Lower leg skin (tissue), 4 donors: ENCODE data around the gene PRF1. TPM values are rescaled to one million over a fixed set of nuclear protein-coding genes. Genes with fewer than 3 reads are reported as not detected.

Experiments used
- DNase-seq, 2 donors: peaks; one replicate each; pipeline ENCODE4 v3.0.0-alpha.2; 2019; ENCODE audit warnings: low spot score in 2 of 2
- H3K4me3 ChIP-seq: fragments of 200-600 bp; sonication (generic); 2 replicates; pipeline ENCODE4 v1.5.1; 2017; ENCODE audit warnings: mild to moderate bottlenecking, low read depth; ENCODE audit not compliant: poor library complexity, severe bottlenecking
- CTCF ChIP-seq, 3 donors: fragments of 450-650 bp; IDR thresholded peaks; one replicate each; pipeline ENCODE4 v1.5.1; 2016; ENCODE audit warnings: antibody characterized with exemption in 3 of 3, mild to moderate bottlenecking in 3 of 3, moderate library complexity in 2 of 3
- POLR2A ChIP-seq, 2 donors: fragments of 450-650 bp; IDR thresholded peaks; one replicate each; pipeline ENCODE4 v1.6.1; 2016 to 2017; ENCODE audit warnings: antibody characterized with exemption in 2 of 2, mild to moderate bottlenecking in 1 of 2, moderate library complexity in 1 of 2
- whole genome bisulfite sequencing, 2 donors: methylation state at CpG; one replicate each; pipeline ENCODE4 v1.1.5; 2018; 5-methylcytosine and 5-hydroxymethylcytosine counted together
- intact Hi-C: fragments of 100-400 bp; cut with DNase I; formaldehyde crosslinking; loops from one replicate; pipeline ENCODE4 v1.15.0; 2023; ENCODE audit warnings: low total_unique reads
- total RNA-seq, 4 donors: library from RNA; depleted of rRNA; stranded (reverse); fragments of >200 nt; gene quantifications; one replicate each; pipeline ENCODE4 v1.1.0, GENCODE V29; 2016

Gene PRF1
- total RNA-seq, 4 donors from 2014 or later, result 0.36 to 1.4 (median 1.1) TPM

DNA sequence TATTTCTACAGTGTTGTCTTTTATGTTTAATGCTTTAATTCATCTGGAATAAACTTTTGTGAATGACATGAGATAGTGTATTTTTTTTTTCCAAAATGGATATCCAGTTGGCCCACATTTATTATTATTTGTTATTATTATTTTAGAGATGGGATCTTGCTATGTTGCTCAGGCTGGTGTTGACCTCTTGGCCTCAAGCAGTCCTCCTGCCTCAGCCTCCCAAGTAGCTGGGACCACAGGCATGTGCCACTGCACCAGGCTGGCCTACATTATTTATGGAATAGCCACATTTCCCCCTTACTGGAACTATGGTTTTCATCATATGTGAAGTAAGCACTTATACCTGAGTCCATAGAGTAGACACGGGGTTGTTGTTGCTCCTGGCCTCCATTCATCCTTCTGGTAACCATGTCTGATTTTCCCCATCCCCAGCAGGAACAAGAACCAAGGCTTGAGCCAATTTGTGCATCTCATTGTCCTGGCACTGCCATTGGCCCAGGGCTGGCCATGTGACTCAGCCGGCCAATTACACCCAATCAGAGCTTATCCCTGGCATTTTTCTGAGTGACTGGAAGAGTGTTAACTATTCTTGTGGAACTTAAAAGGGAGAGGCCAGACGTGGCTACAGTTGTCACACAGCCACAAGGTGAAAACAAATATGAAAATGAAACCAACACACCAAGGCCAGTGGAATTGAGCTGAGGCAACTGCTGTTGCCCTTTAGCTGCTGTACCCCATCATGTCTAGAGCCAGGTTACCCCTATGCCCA is 23.1 kb downstream of the PRF1 start:
- no peak for DNase-seq
- intact Hi-C loops, result no loop called here
- TF ChIP-seq CTCF (IDR thresholded peaks at IDR 0.05), result no peak
- TF ChIP-seq POLR2A (IDR thresholded peaks at IDR 0.05), result no peak
- no peak overlapping the region for H3K4me3 ChIP-seq
- WGBS, 2 donors, result 89 to 93% methylated on average over 3 of the region's 3 CpGs

DNA sequence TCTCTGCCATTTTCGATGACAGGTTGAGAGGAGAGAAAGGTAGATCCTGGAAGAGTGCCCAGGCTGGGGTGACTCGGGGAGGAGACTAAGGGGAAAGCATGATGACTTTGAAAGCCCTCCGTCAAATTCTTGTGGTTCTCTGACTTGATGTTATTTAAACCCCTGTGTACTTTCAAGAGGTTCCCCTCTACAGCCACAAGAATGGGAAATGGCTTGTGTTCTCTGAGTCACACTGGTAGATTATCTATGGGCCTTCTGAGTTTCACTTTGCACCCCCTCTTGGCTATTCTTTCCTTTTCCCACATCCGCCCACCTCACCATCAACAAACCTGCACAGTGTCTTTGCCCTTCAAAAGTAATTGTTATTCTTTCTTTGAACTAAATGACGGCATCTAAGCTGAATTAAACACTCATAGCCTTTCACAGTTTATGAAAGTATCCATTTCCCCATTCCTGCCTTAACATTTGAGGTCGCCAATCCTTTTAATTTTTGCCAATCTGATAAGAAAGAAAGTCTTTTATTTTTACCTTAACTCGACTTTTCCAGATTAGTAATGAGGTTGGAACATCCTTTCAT is 24.1 kb downstream of the PRF1 start:
- no peak for DNase-seq
- WGBS, 2 donors, result 48 to 59% methylated on average over 7 of the region's 7 CpGs
- H3K4me3 ChIP-seq, result no peak overlapping the region
- intact Hi-C loops, result no loop called here
- TF ChIP-seq POLR2A (IDR thresholded peaks at IDR 0.05), result no peak

- DNase-seq, result no peak
- TF ChIP-seq CTCF (IDR thresholded peaks at IDR 0.05), result no peak
- TF ChIP-seq POLR2A (IDR thresholded peaks at IDR 0.05), result no peak
- intact Hi-C loops, result no loop called here
- WGBS, 2 donors, result 69 to 82% methylated on average over 2 of the region's 2 CpGs
- H3K4me3 ChIP-seq, result no peak overlapping the region
Measured at GRCh38 chr10:70576803-70577517, 25.6 kb downstream of the PRF1 start.

DNA sequence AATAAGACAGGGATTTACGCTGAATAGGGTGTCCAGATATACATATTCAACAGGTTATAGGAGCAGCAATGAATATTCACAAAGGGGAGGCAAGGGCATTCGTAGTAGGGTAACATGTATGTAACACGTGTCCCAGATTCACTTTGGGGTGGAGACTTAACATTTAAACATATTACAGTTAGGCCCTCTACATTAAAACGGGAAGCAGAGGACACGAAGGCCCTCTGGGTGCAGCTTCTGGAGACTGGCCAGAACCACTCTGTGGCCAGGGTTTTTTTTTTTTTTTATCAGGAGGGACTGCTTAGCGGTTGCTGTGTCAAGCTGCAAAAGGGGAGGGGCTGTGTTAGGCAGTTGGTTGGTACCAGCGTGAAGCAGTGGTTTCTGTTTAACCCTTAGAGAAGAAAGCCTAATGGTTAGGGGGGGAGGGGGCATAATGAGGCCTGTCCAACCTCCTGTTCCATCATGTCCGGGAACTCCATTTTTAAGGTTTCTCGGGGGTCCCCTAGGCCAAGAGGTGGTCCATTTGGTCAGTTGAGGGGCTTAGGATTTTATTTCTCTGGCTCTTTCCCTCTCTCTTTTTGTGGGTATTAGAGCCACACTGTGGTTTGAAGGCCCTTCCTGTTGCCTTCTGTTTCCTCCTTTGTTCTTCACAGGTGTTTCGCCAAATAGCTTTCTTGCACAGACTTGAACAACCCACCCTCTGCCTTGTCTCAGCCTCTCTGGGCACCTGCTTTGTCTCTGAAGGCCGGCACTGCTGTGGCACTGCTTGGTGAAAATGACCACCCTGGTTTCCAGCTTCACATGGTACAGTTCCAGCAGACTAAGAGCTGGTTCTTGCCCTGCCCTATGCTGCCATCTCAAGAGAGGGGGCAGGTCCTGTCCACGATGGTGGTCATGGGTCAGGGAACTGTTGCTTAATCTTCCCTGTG is 26.4 kb downstream of the PRF1 start:
- intact Hi-C loops, result no loop called here
- DNase-seq, result peak in 1 of 2 donors; percentile 29
- no peak overlapping the region for H3K4me3 ChIP-seq
- 36 to 37% methylated on average over 12 of the region's 12 CpGs for WGBS, 2 donors
- TF ChIP-seq POLR2A (IDR thresholded peaks at IDR 0.05), result no peak
- TF ChIP-seq CTCF (IDR thresholded peaks at IDR 0.05), result no peak

- no peak overlapping the region for H3K4me3 ChIP-seq
- intact Hi-C loops, result no loop called here
- TF ChIP-seq CTCF (IDR thresholded peaks at IDR 0.05) (no peak), POLR2A (IDR thresholded peaks at IDR 0.05) (no peak)
- DNase-seq, result no peak
- WGBS, 2 donors, result 8 to 21% methylated on average over 4 of the region's 4 CpGs
Measured at GRCh38 chr10:70575486-70575873, 27.1 kb downstream of the PRF1 start.
